GM20000 (cell line): ENCODE measurements around the gene C1QB.

Experiments used
- DNase-seq: peaks from one replicate; pipeline ENCODE4 v3.0.0; 2012; ENCODE audit warnings: low spot score
- CTCF ChIP-seq: IDR thresholded peaks from 2 replicates; pipeline ENCODE4 v1.5.1; 2012; ENCODE audit warnings: mild to moderate bottlenecking, control low read depth; ENCODE audit errors: extremely low read depth, missing control alignments

C1QB gene

GRCh38 chr1:22709891-22710700 is 57.1 kb downstream of the C1QB start:
- DNase-seq, result peak; percentile 50
- TF ChIP-seq CTCF, result no peak

- no peak for TF ChIP-seq CTCF
Observed at GRCh38 chr1:22710701-22711049, 57.6 kb downstream of the C1QB start, which contains the start of gene EPHB2. TSS of gene EPHB2 (plus strand) at chr1:22710839. CDS start at chr1:22710983, 144 bp downstream.

GRCh38 chr1:22711071-22711470 is 58.0 kb downstream of the C1QB start:
- DNase-seq, result peak; percentile 56
- TF ChIP-seq CTCF, result no peak

More at GRCh38 chr1:22710701-22711049, 57.6 kb downstream of the C1QB start, which contains the start of gene EPHB2:
- DNase-seq, result peak; percentile 68
